HG02943 (cell line): ENCODE results near the gene PTPRN2.
"Not testable (repeated sequence)": the region's sequence is repeated elsewhere in the genome, so short reads cannot be mapped to it uniquely, and the experiment has no call there.

ENCODE experiments used
- ATAC-seq: cut with Tn5 transposase; IDR thresholded peaks from one replicate; pipeline ENCODE4 v1.9.1; 2021; ENCODE audit warnings: mild to moderate bottlenecking, low read depth, moderate library complexity; ENCODE audit not compliant: unreplicated experiment

The PTPRN2 gene

GRCh38 chr7:157793973-157794745 is 793.5 kb downstream of the PTPRN2 start:
- ATAC-seq: no peak

GRCh38 chr7:157793087-157793353 is 794.6 kb downstream of the PTPRN2 start:
- no peak for ATAC-seq

DNA sequence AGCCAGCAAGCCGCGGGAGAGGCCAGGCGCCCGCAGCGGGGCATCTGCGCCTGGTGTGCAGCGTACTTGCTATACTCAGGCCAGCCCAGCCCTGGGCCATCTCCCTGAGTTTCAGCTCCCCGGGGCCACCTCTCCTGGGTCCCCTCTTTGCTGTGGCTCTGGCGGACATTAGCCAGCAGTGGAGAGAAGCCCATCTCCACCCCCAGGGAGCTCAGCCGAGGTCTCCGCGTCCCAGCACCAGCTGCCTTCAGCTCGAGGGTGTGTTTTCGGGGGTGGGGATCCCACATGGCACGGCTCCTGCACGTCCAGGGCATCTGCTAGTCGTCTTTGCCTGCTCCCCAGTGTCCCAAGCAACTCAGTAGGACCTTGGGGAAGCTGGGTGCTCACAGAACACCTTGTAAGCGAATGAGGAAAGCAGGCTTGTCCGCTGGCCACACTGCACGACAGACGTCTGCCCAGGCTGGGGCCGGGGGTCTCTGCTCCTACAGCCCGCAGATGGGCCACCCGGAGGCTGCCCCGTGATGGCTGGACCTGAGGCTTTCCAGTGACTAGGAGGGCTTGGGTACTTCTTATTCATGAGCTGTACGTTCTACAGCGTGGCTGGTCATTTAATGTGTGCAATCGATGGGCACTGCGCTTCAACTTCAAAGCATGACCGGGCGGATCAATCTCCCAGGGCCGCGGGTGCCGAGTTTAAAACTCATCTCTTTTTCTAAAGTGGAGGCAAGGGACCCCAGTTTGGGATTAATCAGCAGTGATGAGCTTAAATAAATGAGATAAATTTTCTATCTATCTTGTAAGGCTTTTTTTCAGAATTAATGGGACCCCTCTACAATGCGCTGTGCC is 795.2 kb downstream of the PTPRN2 start:
- no peak for ATAC-seq

- no peak for ATAC-seq
These were observed 796.0 kb downstream of the PTPRN2 start for GRCh38 chr7:157791666-157792065.

- no peak for ATAC-seq
These were observed 796.4 kb downstream of the PTPRN2 start for GRCh38 chr7:157791261-157791660.

GRCh38 chr7:157789942-157790341 is 797.7 kb downstream of the PTPRN2 start:
- no peak for ATAC-seq

- no peak for ATAC-seq
These were observed 798.5 kb downstream of the PTPRN2 start for GRCh38 chr7:157789094-157789493.

GRCh38 chr7:157788573-157788972 is 799.0 kb downstream of the PTPRN2 start:
- ATAC-seq: no peak

DNA sequence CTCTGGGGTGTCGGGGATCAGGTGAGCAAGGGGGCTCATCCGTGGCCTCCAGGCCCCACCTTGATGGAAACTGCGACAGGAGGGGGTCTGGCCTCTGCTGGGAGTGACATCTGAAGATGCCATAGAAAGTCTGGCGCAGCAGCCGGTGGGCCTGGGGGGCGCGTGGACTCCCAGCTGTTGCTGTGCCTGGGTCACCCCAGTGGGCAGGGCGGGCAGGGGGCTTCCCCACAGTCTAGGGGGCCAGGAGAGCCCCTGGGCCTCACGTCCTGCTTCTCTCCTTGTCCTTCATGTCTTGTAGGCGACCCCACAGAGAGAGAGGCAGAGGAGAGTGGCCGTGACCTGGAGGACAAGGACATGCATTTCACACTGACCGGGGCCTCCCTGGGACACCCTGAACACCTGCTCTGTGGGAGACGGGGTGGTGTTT is 800.3 kb downstream of the PTPRN2 start:
- ATAC-seq: no peak

DNA sequence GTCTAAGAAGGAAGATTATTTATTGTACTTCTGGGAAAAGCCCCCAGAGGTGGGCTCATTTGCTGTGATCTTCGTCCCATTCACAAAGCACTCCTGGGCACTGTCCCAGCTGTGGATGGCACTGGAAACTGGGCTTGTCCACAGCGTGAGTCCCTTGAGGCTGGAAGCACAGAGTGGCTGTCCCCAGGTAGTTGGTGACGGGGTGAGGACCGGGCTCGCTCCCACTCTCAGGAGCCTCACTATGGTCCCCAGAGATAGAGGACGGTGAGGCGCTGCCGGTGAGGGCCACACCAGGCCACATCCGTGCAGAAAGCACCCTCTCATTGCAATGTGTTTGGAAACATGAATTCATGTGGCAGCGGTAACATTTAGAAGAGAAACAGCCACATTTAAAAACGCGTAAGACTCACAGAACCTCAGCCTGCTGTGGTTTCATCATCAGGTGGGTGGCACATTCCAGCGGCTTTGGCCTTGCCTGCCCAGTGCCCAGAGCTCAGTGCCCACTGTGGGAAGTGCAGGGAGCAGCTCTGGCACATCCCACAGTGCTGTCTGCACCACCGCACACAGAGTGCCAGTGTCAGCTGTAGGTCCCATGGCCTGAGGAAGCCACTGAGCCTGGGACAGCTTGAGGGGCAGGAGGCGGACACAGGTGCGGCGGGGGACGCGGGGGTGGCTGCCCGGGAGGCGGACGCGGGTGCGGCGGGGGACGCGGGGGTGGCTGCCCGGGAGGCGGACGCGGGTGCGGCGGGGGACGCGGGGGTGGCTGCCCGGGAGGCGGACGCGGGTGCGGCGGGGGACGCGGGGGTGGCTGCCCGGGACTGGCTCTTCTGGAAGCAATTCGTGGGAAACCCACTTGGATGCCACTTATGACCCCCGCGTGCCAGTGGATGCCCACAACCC is 801.0 kb downstream of the PTPRN2 start:
- ATAC-seq: no peak

DNA sequence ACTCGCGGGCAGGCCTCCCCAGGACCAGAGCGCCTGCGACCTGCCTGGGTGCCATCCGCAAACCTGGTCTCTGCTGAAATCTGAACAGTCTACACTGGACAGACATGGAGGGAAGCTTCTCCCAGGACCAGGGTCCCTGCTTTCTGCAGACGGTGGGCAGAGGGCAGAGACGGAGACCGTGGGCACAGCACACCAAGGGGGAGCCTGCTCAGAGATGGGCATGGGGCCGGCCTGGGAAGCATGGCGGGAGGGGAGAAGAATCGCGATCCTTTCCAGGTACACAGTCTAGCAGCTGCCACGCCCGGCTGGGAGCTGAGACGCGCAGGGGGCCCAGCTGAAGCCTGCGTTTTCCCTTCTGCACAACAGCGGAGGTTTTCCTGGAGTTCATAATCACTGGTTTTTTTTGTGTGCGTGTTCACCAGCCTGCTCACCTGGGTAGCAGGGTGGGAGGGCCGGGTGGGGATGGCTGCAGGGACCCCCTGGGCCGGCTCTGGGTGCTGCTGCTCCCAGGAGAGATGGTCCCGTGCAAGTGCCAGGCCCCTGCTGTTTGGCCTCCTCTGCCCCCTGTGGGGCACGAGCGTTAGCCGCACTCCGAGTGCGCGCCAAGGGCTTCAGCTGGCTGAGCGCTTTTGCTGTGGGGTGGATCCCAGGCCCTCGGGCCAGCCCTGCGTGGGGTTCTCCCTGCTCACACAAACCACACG is 802.0 kb downstream of the PTPRN2 start:
- no peak for ATAC-seq

- no peak for ATAC-seq
These were observed 802.6 kb downstream of the PTPRN2 start for GRCh38 chr7:157784979-157785441.

- ATAC-seq: no peak
These were observed 803.4 kb downstream of the PTPRN2 start for GRCh38 chr7:157784041-157784835.

GRCh38 chr7:157782041-157782440 is 805.6 kb downstream of the PTPRN2 start:
- ATAC-seq: no peak

- no peak for ATAC-seq
These were observed 806.9 kb downstream of the PTPRN2 start for GRCh38 chr7:157780721-157781120.

- ATAC-seq: no peak
These were observed 807.3 kb downstream of the PTPRN2 start for GRCh38 chr7:157780312-157780711.

- ATAC-seq: no peak
These were observed 808.4 kb downstream of the PTPRN2 start for GRCh38 chr7:157779206-157779605.

GRCh38 chr7:157777194-157777762 is 810.3 kb downstream of the PTPRN2 start:
- ATAC-seq: not testable (repeated sequence)
